B cell (primary cell): Measurements from ENCODE around the gene SYCP2.

Source experiments
- EZH2 ChIP-seq: IDR thresholded peaks from 2 replicates; pipeline ENCODE4 v1.6.1; 2012; ENCODE audit warnings: borderline replicate concordance, low read depth, mild to moderate bottlenecking, moderate library complexity, low read length; ENCODE audit not compliant: insufficient read depth, poor library complexity, severe bottlenecking
- TF ChIP-seq, protein P1 (sequence below): fragments of 200-600 bp; IDR thresholded peaks from one replicate; pipeline ENCODE4 v1.8.0; 2022; ENCODE audit warnings: antibody characterized with exemption, mild to moderate bottlenecking

DNA sequence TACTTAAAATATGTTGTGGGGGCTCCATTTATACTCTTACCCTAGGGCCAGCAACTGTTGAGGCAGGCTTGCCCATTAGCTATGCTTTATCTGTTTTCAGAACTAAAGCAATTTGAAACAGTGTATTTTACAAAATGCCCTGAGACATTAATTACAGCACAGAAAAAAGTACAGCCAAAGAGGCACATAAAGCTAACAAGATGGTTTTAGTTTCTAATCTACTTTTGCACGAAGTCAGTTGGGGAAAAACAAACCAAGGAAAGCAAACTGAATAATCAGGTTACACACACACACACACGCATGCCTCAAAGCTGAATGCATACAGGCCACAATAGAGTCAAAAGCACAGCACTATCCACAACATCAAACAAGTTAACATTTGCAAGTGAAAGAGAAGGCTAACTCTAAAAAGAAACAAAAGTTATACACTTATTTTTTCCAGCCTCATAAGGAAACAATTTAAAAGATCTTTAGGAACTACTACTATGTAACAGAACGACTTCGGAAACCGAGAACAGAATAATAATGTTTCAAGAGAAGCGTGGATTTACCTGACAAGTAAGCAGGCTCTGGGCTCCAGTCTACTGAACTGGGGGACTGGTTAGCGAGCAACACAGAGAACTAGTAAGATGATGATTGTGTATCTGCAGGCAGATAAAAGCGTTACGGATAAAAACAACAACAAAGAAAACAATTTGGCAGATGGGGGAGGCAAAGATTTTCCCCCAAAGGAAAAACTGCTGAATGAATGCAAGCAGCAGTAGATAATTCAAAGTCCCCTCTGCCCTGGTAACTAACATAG, 1.7 kb downstream of the SYCP2 start:
- TF ChIP-seq, protein P1, sequence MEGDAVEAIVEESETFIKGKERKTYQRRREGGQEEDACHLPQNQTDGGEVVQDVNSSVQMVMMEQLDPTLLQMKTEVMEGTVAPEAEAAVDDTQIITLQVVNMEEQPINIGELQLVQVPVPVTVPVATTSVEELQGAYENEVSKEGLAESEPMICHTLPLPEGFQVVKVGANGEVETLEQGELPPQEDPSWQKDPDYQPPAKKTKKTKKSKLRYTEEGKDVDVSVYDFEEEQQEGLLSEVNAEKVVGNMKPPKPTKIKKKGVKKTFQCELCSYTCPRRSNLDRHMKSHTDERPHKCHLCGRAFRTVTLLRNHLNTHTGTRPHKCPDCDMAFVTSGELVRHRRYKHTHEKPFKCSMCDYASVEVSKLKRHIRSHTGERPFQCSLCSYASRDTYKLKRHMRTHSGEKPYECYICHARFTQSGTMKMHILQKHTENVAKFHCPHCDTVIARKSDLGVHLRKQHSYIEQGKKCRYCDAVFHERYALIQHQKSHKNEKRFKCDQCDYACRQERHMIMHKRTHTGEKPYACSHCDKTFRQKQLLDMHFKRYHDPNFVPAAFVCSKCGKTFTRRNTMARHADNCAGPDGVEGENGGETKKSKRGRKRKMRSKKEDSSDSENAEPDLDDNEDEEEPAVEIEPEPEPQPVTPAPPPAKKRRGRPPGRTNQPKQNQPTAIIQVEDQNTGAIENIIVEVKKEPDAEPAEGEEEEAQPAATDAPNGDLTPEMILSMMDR = no peak
- TF ChIP-seq EZH2 = no peak
